Cardiac septum (tissue), 1 donor: ENCODE measurements around the gene DENND11. TPM values are rescaled to one million over a fixed set of nuclear protein-coding genes. Genes with fewer than 3 reads are reported as not detected.
"Not testable (repeated sequence)": the region's sequence is repeated elsewhere in the genome, so short reads cannot be mapped to it uniquely, and the experiment has no call there.

Experiments
- DNase-seq: peaks from one replicate; pipeline ENCODE4 v3.0.0-alpha.2; 2020; ENCODE audit warnings: low spot score
- intact Hi-C: fragments of 100-400 bp; cut with DNase I; formaldehyde crosslinking; loops from one replicate; pipeline ENCODE4 v1.14.0; 2022
- total RNA-seq: library from RNA; stranded (reverse); fragmentation: NEBNext Ultra II Directional; extraction: Animal tissue kit (Norgen Biotek cat#: 25700); gene quantifications from one replicate; pipeline ENCODE4 v1.2.1, GENCODE V29; 2021
- donor health status: DM: no; HTN: no; CAD: no.

The DENND11 gene
- total RNA-seq, 1 donor from 2014 or later: 8.7 TPM

- intact Hi-C loops: not testable (repeated sequence)
Observed at GRCh38 chr7:141689072-141689825, 12.7 kb downstream of the DENND11 start.

DNA sequence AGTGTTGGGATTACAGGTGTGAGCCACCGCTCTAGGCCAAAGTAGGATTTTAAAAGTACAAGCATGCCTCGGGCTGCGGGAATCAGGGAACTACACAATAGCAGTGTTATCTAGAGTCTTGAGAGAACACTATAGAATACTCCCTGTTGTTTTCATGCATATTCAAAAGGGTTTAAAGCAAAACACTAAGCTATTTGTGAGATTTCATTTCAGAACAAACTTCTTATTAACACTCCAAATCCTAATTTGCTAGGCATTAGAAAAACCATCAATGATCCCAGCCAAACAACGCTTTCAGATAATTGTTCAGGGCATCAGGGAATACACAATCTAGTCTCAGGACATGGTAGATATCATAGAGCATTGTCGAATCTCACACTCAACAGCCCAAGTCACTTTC, 13.9 kb downstream of the DENND11 start:
- intact Hi-C loops: no loop called here

More at GRCh38 chr7:141689072-141689825, 12.7 kb downstream of the DENND11 start:
- not testable (repeated sequence) for DNase-seq

DNA sequence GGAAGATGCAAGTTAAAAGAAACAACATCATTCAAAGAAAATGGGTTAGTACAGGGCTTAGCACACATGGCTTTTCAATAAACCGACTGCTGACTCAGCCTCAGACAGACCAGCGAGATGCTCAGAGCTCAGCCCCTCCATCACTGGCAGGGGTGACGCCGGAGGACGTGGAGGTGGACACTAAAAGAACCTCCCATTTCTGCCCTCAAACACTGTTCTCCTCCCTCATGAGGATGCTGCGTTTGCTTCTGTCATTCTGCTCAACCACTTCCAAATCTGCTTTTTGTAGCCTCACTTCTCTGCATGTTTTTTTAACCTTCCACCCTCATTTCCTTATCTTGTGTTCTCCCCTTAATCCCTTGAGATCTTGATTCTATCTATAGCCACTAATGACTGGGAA, 15.3 kb downstream of the DENND11 start:
- no peak for DNase-seq
- intact Hi-C loops: no loop called here

More for the DNA sequence above, 13.9 kb downstream of the DENND11 start:
- DNase-seq: no peak

- intact Hi-C loops: no loop called here
- DNase-seq: no peak
Observed at GRCh38 chr7:141686074-141686473, 15.9 kb downstream of the DENND11 start.

- DNase-seq: no peak
- intact Hi-C loops: no loop called here
Observed at GRCh38 chr7:141685285-141686023, 16.5 kb downstream of the DENND11 start.

GRCh38 chr7:141679014-141679413, 23.0 kb downstream of the DENND11 start:
- intact Hi-C loops: no loop called here
- DNase-seq: no peak

GRCh38 chr7:141676618-141677017, 25.3 kb downstream of the DENND11 start:
- DNase-seq: no peak
- intact Hi-C loops: no loop called here

DNA sequence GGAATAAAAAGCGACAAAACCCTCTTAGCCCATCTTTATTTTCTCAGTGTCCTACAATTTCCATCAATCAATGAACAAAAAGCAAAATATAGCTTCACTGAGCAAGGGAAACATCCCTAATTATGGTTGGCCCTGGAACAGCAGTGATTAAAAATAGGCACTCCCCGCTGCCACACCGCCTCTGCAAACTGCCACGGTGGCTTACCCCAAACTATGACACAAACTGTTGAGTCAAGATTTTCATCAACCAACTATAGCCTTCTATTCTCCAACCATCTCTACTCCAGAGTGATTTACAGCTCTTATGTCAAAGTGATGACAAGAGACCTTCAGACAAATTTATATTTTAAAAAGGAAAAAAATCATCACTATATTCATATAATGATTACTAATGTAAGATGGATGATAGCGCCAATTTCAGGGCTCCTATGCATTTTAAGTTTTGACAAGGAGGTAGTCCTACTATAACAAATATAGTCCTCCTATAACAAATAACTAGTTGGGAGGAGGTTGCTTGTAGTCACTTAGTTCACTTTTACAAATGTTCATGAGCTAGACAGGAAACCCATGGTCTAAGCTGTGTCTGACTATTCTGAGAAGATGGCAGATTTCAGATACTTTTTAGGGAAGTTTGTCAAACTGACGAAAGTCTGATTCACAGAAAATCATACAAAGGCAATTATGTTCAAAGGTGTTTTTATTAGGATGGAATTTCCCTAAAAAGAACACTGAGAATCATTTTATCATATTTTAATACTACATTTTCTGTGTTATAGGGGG, 26.3 kb downstream of the DENND11 start:
- no peak for DNase-seq
- intact Hi-C loops: no loop called here

GRCh38 chr7:141674702-141675101, 27.3 kb downstream of the DENND11 start:
- no peak for DNase-seq
- intact Hi-C loops: no loop called here

DNA sequence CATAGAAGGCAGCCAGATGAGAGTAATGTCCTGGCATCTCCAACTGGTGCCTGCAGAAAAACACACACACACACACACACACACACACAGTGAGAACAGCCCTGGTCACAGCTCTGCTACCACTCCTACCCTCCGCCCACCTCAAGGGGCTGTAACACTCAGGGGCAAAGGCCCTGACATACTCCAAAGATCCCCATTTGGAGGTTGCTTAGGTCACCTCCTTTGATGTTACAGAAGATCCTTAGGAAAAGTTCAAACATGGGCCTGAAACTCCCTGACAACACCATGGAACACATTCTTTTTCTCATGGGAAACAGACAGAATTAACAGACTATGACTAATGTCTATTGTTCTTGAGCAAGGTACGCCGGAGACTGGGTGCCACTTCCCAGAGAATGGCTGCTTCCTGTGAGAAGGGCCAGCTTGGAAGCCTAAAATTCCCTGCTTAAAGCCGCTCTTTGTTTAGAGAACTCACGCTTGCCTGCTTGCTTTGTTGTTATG, 27.7 kb downstream of the DENND11 start:
- DNase-seq: no peak
- intact Hi-C loops: no loop called here

- DNase-seq: no peak
Observed at GRCh38 chr7:141673346-141673745, 28.6 kb downstream of the DENND11 start.

DNA sequence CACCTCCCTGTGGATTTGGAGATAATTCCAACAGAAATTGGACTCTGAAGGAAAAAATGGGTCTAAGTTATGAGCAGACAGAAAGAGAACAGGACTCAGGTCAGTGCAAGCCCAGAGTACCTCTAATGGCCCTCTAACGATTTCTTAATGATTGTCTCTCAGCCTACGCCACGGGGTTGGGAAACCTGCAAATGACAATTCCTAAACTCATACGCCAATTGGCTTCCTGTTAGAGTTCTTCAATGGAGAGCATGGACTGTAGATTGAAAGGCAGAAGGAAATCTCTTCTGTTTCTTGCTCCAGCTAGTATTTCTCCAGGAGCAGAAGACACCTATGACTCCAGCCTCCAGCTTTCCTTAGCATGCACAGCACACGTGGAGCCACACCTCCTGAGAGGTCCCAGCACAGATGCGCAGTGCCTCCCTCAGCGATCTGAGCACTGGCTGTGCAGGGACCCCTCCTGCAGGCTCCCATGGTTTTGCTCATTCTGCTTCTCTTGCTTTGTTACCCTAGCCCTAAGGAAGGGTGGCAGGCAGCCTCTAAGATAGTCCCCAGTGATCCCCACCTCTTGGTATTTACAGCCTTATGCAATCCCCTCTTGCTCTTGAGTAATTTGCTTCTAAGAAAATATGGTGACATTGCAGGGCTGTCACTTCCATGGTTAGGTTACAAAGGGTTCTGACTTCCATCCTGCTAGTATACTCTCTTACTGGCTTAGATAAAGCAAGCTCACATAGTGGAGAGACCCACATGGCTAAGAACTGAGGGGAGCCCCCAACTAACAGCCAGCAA, 30.1 kb downstream of the DENND11 start:
- DNase-seq: no peak
- intact Hi-C loops: no loop called here

More at GRCh38 chr7:141673346-141673745, 28.6 kb downstream of the DENND11 start:
- intact Hi-C loops: no loop called here

DNA sequence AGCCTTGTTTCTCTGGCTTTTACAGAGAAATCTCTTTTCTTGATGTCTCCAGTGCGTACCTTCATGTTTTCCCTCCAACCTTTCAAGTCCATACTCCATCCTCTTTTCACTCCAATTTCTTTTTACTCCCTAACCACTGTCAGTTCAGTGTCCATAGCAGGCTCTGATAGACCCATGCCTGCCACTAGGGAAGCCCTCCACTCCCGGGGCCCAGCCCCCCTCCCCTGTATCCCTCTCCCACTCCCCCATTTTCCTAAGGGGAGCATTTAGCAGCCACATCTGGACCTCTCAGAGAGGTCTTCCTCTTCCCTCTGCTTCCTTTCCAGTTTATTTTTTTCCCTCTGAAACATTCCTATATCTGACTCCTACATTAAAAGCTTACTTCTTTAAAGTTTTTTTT, 33.1 kb downstream of the DENND11 start:
- no peak for DNase-seq
- intact Hi-C loops: no loop called here

- no peak for DNase-seq
- intact Hi-C loops: no loop called here
Observed at GRCh38 chr7:141666071-141666470, 35.9 kb downstream of the DENND11 start.

GRCh38 chr7:141665208-141666035, 36.5 kb downstream of the DENND11 start:
- intact Hi-C loops: no loop called here
- DNase-seq: no peak

DNA sequence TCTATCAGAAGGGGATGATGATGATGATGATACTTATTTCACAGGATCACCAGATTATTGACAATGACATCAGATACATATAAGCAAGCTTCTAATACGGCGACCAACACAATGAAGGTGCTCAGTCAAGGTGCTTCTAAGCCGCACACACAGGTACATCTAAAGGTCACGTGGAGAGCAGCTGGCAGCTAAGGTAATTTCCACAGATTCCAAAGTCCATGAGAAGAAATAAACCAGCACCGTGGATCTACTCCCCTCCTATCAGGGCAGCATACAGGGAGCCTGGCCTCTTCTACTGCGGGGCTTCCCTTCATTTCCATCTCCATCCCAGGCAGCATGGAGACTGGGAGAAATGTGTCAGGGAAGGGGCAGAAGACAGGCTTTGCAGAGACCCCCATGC, 37.5 kb downstream of the DENND11 start:
- no peak for DNase-seq
- intact Hi-C loops: no loop called here

- DNase-seq: no peak
- intact Hi-C loops: no loop called here
Observed at GRCh38 chr7:141663081-141663849, 38.7 kb downstream of the DENND11 start.

GRCh38 chr7:141660259-141660658, 41.7 kb downstream of the DENND11 start:
- intact Hi-C loops: no loop called here
- DNase-seq: no peak
